ENCODE measurements around the gene LARGE2.
"Not testable (repeated sequence)": the region's sequence is repeated elsewhere in the genome, so short reads cannot be mapped to it uniquely, and the experiment has no call there.

LARGE2 gene

DNA sequence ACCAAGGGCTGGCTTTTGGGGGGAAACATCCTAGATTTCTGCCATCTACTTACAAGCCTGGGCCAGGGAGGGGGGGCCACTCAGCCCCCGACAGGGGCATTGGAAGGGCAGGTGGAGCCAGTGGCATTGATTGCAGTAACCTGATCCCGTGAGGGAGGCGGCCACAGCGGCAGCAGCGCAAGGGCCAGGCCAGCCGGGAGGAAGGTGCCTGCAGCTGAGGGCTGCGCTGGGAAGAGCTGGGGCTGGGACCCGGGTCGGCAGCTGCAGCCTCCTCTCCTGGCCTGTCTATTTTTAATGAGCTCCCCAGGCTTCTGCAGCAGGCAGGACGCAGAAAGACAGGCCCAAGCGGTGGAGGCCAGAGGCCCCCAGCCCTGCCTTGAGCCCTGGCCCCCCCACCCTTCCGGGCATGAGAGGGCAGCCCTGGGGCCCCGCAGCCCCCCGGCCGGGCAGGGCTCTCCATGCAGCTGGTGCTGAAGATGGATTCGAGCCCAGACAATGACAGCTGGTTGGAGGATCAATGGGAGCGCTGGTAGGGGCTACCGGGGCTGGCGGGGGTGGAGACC, 26.0 kb upstream of the LARGE2 start:
- no peak for DNase-seq

- DNase-seq, result no peak
These were observed 24.9 kb upstream of the LARGE2 start for GRCh38 chr11:45897556-45897955.

DNA sequence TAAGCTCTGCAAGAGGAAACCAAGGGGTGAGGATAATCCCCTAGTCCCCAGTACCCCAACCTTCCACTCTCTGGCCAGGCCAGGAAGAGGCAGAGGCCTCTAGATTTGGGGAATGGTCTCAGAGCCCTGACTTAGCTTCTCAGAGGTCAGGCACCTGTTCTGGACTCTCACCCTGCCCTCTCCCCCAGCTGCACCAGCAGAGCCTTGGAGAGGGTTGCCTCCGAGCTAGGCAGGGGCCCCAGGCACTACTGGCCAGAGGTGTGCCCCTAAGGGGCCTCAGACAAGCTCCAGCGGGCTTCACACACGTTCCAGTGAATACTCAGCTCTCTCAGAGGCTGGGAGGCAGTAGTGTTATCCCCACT, 23.4 kb upstream of the LARGE2 start:
- no peak for DNase-seq

DNA sequence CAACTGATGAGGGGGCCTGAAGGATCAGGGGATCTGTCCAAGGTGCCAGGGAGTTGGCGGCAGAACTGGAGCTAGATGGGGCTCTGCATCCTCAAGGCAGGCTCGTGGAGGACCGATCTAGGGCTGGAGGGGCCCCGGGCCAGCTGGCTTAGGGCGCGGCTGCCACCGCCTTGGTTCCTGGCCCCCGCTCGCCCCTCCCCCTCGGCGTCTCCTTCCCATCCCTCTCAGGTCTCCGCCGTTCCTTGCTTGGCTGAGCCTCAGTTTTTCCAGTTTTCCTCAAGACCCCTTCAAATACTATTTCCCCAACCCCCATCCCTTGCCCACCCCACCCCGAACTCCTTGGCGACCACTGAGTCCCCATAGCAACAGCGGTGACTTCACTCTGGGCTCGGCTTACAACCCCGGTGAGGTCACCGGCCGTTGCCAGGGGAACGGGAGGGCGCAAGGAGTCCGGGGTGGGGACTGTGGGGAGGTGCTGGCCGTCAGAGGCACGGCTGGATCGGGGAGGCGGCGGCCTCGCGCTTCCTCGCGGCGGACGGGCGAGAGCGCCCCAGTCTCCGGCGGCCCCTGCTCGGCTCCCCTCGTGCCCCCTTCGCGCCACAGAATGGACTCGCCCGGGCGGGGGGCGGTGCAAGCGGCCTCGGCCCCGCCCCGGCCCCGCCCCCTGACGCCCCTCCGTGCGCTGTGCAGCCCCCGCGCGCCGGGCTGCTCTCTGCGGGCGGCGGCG, 22.8 kb upstream of the LARGE2 start:
- no peak for DNase-seq

GRCh38 chr11:45900175-45900800, 22.2 kb upstream of the LARGE2 start:
- not testable (repeated sequence) for DNase-seq

DNA sequence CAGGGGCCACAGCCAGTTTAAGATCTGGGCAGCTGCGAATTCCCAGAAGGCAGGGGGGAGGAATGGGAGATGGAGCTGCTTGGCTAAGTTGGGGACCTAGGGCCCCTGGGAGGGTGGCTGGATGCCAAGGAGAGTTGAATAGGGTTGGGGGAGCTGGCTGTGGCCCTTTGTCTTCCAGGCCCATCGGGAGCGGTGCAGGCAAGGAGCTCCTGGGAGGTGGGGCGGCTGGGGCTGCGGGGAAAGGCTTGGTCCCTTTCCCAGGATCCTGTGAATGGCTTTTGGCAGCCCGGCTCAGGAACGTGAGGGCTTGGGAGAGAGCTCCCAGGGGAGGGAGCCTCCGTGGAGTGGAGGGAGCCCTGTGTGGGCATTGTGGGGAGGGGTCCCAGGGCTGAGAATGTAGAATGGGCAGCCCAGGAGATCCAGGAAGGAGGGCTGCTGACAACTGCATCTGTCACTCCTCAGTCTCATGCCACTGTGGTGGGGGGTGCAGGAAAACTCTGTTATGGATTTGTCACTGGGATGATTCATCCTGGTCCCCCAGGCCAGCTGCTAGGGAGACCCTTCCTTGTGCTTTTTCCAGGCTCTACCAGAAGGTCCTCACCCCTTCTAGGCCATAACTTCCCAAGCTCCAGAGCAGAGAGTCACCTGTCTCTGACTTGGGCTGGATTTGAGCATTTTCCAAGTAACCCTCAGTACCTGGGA, 21.4 kb upstream of the LARGE2 start:
- DNase-seq, result no peak

DNA sequence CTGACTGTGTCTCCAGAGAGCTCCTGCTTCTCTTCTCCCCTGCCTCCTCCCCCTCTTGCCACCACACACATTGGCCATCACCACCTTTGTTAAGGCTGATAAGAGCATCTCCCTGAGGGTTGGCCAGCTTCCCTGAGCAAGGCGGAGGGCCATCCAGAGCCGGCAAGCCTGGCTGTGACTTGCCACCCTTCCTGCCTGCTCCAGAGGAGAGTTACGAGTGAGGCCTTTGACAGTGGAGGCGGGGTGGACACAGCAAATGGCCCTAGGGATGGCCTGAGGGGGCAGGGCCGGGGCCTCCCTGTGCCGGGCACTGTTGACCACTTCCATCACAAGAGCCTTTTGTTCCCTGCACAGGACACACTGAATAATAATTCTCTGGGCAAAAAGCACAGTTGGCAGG, 20.8 kb upstream of the LARGE2 start:
- no peak for DNase-seq

- DNase-seq, result no peak
These were observed 19.7 kb upstream of the LARGE2 start for GRCh38 chr11:45902452-45903380.

GRCh38 chr11:45904309-45904915, 18.0 kb upstream of the LARGE2 start:
- DNase-seq, result no peak

DNA sequence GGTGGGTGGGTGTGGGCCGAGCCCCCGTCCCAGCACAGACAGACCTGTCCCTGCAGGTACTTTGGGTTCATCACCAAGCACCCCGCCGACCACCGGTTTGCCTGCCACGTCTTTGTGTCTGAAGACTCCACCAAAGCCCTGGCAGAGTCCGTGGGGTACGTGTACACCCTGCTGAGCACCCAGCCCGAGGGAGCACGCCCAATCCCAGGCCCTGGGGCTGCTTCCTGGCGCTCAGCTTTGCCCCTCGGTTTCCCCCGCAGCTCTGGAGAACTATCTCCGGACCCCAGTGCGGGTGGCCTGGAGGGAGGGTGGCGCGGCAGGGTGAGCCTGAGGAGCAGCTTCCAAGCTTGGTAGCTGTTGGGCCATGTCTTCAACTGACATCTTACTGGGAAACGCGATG, 17.4 kb upstream of the LARGE2 start:
- no peak for DNase-seq

- not testable (repeated sequence) for DNase-seq
These were observed 16.9 kb upstream of the LARGE2 start for GRCh38 chr11:45905576-45905975.

GRCh38 chr11:45906096-45906682, 16.3 kb upstream of the LARGE2 start:
- DNase-seq, result no peak

GRCh38 chr11:45906965-45907611, 15.4 kb upstream of the LARGE2 start, which contains the start of gene FREY1:
Gene FREY1, minus strand, starts transcription at chr11:45907271. Its CDS starts 26 bp downstream, at chr11:45907245.
- DNase-seq, result no peak

DNA sequence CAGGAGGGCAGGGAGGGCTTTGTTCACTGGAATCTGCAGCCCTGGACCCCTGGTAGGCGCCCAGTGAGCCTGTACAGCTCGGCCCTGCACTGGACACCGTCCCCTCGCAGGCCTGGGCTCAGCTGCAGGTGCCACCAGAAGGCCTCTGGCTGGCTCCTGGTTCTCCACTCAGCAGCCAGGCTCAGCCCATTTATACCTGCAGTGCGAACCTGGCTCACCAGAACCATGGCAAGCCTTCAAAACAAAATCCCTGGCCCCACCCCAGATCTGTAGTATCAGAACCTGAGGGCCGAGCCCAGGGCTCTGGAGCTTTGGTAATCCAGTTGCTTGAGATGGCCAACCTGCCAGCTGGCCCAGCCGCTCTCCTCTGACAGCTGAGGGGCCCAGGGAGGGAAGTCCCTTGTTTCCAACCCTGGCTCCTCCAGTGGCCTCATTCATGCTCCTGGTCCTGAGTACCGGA, 14.5 kb upstream of the LARGE2 start:
- DNase-seq, result no peak

DNA sequence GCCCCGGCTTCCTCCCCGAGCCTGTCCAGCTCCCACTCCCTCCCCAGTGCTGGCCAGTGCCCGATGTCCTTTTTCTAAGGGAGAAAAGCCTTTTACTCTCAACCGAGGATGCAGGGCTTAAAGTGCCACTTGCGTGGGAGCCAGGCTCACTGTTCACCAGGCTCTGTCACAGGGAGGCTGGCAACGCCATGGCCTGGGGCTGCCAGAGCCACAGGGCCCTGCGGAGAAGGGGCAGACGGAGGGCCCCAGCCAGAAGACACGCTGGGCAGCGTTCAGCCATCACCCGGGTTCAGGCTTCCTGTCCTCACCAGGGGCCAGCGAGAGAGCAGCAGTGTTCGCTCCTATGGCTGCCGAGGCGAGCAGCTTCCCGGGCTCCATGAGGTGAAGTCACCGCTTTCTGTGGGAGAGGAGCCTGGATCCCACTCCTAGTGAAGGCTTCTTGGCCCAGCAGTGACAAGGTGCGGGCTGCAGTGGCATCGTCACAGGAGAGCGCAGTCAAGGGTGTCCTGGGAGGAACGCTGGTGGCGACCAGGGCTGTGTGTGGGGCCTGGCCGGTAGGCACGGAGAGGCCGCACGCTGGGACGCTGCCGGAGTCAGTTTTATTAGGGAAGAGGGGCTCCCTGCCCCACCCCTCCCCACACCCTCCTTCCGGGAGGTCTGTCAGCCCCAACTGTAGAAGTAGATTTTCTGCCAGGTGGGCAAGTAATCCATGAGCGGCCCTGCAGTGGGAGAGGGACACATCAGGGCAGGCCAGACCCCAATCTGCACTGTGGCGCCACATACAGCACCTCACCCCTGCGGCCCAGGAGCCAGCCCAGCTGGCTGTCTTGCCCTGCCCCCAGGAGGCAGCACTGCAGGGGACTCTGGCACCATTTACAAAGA, 12.6 kb upstream of the LARGE2 start:
- no peak for DNase-seq

DNA sequence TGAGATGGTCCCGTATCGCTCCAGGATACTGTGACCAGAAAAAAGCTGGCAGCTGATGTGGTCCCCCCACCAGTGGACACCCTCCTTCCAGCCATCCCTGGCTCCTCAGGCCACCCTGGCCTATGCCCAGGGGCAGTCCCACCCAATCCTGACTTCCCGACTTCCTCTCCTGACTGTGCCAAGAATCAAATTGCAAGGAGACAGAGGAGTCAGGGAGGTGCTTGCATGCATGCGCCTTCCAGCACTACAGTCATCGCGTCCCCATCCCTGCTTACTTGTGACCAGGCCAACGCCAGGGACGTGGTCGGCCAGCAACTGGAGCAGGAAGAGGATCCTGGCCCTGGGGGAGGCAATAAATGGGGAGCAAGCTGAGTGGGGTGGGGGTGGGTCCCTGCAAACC, 11.8 kb upstream of the LARGE2 start:
- no peak for DNase-seq

GRCh38 chr11:45913514-45913913, 8.9 kb upstream of the LARGE2 start:
- DNase-seq, result no peak

DNA sequence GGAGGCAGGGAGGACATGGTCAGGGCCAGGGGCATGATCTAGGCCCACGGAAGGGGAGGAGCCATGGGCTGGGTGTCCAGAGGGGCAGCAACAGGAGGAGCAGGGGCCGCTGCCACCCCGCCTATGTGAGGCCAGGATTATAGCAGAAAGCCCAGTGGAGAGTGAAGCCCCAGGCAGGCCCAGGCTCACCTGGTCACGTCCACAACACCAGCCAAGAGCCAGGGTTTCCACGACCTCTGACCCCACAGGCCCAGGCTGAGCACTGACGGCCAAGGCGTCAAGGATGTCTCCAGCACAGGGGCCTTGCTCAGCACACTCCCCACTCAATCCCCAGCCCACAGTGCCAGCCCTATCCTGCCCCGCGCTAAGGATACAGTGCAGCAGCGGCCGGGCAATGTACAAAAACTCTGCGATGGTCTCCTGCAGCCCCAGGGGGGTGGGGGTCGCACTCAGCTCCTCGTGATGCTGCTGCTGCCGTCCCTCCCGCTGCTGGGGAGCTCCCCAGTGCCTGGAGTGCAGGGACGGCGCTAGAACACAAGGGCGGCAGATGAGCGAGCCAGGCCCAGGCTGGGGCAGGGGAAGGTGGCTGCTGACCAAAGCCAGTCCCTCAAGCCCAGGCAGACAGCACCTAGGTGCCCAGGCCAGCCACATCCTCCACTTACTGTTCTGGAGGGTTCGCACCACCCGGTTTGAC, 8.4 kb upstream of the LARGE2 start:
- DNase-seq, result no peak

- DNase-seq, result no peak
These were observed 7.0 kb upstream of the LARGE2 start for GRCh38 chr11:45915446-45915845.

DNA sequence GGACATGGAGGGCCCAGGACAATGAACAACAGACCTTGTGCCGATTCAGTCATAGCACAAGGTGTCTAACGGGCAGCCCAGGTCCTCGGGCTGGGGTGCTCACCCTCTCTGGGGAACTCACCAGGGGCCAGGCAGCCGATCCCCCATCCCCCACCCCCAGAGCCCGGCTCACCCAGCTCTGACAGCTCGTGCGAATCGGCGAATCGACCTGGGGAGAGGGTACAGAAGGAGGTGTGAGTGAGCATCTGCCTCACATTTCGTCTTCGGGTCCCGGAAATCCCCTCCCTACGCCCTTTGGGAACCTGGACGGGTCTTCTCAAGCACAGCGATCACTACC, 5.2 kb upstream of the LARGE2 start:
- no peak for DNase-seq
